Measurements from ENCODE around the gene PCDHA13.
"Not testable (repeated sequence)": the region's sequence is repeated elsewhere in the genome, so short reads cannot be mapped to it uniquely, and the experiment has no call there.

Gene PCDHA13, protein sequence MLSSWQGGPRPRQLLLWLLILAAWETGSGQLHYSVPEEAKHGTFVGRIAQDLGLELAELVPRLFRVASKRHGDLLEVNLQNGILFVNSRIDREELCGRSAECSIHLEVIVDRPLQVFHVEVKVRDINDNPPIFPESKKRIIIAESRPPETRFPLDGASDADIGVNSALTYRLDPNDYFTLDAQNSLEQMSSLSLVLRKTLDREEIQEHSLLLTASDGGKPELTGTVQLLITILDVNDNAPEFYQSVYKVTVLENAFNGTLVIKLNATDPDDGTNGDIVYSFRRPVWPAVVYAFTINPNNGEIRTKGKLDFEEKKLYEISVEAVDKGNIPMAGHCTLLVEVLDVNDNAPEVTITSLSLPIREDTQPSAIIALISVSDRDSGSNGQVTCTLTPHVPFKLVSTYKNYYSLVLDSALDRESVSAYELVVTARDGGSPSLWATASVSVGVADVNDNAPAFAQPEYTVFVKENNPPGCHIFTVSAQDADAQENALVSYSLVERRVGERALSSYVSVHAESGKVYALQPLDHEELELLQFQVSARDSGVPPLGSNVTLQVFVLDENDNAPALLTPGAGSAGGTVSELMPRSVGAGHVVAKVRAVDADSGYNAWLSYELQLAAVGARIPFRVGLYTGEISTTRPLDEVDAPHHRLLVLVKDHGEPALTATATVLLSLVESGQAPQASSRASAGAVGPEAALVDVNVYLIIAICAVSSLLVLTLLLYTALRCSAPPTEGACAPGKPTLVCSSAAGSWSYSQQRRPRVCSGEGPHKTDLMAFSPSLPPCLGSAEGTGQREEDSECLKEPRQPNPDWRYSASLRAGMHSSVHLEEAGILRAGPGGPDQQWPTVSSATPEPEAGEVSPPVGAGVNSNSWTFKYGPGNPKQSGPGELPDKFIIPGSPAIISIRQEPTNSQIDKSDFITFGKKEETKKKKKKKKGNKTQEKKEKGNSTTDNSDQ

DNA sequence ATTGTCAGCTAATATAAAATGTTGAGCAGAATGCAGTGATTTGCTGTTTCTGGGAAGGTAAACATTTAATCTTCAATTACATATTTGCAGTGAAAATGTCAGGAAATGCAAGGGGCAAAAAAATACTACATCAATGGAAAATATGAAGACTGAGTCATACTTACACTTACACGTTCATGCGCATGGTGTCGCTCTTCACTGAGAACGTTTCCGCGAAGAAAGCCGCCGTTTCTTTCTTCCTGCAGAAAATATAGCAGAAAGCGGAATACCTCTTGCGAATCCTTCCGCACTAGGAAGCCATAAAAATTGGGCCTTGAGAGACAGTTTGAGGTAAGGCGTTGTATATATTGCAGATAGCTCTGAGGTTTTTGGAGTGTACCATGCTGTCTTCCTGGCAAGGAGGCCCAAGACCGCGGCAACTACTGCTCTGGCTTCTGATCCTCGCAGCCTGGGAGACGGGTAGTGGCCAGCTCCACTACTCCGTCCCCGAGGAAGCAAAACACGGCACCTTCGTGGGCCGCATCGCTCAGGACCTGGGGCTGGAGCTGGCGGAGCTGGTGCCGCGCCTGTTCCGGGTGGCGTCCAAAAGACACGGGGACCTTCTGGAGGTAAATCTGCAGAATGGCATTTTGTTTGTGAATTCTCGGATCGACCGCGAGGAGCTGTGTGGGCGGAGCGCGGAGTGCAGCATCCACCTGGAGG lies at the start of gene PCDHA13:
PCDHA13 (plus strand) TSS at position 236 of the 702 bp plus-strand sequence; CDS start at position 381, 145 bp downstream.
- DNase-seq (ENCODE audit: low spot score), result no peak

DNA sequence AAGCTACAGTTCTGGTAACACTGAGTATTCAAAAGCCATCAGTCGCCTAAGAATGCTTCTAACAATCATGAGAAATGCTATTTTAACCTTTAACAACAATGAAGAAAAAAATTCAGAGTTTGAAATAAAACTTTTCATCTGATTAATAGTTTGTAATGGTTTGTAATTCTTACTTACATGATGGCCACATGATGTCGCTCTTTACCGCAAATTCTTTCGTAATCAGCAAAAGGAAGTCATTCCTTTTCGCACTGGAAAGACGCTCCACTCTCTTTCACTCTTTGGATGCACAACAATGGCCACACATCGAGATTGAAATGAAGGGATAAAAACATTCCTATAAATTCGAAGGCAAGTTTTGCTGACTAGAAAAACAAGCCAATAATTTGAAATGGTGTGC lies 47.9 kb upstream of the PCDHA13 start, which contains the start of gene PCDHA7:
PCDHA7 (plus strand) TSS at position 277 of the 400 bp plus-strand sequence; CDS start at position 392, 115 bp downstream.
- no peak for DNase-seq (ENCODE audit: low spot score)

DNA sequence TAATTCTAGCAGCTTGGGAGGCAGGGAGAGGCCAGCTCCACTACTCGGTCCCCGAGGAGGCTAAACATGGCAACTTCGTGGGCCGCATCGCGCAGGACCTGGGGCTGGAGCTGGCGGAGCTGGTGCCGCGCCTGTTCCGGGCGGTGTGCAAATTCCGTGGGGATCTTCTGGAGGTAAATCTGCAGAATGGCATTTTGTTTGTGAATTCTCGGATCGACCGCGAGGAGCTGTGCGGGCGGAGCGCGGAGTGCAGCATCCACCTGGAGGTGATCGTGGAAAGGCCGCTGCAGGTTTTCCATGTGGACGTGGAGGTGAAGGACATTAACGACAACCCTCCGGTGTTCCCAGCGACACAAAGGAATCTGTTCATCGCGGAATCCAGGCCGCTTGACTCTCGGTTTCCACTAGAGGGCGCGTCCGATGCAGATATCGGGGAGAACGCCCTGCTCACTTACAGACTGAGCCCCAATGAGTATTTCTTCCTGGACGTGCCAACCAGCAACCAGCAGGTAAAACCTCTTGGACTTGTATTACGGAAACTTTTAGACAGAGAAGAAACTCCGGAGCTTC lies 47.4 kb upstream of the PCDHA13 start:
- not testable (repeated sequence) for DNase-seq (ENCODE audit: low spot score)

DNA sequence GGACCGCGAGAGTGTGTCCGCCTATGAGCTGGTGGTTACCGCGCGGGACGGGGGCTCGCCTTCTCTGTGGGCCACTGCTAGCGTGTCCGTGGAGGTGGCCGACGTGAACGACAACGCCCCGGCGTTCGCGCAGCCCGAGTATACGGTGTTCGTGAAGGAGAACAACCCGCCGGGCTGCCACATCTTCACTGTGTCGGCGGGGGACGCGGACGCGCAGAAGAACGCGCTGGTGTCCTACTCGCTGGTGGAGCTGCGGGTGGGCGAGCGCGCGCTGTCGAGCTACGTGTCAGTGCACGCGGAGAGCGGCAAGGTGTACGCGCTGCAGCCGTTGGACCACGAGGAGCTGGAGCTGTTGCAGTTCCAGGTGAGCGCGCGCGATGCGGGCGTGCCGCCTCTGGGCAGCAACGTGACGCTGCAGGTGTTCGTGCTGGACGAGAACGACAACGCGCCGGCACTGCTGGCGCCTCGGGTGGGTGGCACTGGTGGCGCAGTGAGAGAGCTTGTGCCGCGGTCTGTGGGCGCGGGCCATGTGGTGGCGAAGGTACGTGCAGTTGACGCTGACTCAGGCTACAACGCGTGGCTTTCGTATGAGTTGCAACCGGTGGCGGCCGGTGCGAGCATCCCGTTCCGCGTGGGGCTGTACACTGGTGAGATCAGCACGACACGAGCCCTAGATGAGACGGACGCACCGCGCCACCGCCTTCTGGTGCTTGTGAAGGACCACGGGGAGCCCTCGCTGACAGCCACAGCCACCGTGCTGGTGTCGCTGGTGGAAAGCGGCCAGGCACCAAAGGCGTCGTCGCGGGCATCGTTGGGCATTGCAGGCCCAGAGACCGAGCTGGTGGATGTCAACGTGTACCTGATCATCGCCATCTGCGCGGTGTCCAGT lies 46.1 kb upstream of the PCDHA13 start:
- DNase-seq (ENCODE audit: low spot score), result no peak

DNA sequence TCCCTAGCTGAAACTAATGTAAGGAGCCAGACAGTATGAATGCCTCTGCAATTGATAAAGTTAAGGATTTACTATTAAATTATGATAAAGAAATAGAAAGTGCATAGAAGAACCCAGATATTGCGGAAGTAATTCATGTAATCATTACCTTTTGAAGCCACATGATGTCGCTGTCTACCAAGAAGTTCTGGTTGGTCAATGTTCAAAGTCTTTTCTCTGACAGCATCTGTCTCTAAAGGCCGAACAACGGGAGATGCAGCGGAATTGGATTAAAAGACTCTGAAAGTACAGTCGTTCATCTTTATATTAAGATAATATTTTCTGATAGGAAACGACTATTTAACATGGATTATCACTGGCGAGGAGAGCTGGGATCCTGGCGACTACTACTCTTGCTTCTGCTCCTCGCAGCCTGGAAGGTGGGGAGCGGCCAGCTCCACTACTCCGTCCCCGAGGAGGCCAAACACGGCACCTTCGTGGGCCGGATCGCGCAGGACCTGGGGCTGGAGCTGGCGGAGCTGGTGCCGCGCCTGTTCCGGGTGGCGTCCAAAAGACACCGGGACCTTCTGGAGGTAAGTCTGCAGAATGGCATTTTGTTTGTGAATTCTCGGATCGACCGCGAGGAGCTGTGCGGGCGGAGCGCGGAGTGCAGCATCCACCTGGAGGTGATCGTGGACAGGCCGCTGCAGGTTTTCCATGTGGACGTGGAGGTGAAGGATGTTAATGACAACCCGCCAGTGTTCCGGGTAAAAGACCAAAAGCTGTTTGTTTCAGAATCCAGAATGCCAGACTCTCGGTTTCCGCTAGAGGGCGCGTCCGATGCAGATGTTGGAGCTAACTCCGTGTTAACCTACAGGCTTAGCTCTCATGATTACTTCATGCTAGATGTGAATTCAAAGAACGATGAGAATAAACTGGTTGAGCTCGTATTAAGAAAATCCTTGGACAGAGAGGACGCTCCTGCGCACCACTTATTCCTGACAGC lies 40.7 kb upstream of the PCDHA13 start, which contains the start of gene PCDHA8:
PCDHA8 (plus strand) TSS at position 210 of the 985 bp plus-strand sequence; CDS start at position 345, 135 bp downstream.
- DNase-seq (ENCODE audit: low spot score), result peak; percentile 32

DNA sequence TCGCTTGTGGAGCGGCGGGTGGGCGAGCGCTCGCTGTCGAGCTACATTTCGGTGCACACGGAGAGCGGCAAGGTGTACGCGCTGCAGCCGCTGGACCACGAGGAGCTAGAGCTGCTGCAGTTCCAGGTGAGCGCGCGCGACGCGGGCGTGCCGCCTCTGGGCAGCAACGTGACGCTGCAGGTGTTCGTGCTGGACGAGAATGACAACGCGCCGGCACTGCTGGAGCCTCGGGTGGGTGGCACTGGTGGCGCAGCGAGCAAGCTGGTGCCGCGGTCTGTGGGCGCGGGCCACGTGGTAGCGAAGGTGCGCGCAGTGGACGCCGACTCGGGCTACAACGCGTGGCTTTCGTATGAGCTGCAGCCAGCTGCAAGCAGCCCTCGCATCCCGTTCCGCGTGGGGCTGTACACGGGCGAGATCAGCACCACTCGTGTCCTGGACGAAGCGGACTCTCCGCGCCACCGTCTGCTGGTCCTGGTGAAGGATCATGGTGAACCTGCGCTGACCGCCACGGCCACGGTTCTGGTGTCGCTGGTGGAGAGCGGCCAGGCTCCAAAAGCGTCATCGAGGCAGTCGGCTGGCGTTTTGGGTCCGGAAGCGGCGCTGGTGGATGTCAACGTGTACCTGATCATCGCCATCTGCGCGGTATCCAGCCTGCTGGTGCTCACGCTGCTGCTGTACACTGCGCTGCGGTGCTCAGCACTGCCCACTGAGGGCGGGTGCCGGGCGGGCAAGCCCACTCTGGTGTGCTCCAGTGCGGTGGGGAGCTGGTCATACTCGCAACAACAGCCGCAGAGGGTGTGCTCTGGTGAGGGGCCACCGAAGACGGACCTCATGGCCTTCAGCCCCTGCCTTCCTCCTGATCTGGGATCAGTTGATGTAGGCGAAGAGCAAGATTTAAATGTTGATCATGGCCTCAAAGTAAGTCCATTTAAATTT lies 38.9 kb upstream of the PCDHA13 start:
- DNase-seq (ENCODE audit: low spot score), result no peak

DNA sequence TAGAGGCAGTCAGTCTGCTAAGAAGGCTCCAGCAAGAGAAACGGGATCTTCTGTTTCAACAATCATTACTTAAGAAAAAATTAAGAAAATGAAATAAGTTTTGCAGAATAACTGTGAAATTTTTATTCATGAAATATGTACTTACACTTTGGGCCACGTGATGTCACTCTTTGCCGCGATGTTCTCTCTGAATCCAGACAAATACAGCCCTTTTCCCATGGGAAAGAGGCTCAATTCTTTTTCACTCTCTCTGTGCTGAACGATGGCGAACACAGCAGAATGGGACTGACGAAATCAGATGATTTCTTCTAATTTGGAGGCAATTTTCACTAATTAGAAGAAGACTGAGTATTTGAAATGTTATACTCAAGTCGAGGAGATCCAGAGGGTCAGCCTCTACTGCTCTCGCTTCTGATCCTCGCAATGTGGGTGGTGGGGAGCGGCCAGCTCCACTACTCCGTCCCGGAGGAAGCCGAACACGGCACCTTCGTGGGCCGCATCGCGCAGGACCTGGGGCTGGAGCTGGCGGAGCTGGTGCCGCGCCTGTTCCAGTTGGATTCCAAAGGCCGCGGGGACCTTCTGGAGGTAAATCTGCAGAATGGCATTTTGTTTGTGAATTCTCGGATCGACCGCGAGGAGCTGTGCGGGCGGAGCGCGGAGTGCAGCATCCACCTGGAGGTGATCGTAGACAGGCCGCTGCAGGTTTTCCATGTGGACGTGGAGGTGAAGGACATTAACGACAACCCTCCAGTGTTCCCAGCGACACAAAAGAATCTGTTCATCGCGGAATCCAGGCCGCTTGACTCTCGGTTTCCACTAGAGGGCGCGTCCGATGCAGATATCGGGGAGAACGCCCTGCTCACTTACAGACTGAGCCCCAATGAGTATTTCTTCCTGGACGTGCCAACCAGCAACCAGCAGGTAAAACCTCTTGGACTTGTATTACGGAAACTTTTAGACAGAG lies 33.5 kb upstream of the PCDHA13 start, which contains the start of gene PCDHA9:
PCDHA9 (plus strand) TSS at position 244 of the 964 bp plus-strand sequence; CDS start at position 358, 114 bp downstream.
- not testable (repeated sequence) for DNase-seq (ENCODE audit: low spot score)

DNA sequence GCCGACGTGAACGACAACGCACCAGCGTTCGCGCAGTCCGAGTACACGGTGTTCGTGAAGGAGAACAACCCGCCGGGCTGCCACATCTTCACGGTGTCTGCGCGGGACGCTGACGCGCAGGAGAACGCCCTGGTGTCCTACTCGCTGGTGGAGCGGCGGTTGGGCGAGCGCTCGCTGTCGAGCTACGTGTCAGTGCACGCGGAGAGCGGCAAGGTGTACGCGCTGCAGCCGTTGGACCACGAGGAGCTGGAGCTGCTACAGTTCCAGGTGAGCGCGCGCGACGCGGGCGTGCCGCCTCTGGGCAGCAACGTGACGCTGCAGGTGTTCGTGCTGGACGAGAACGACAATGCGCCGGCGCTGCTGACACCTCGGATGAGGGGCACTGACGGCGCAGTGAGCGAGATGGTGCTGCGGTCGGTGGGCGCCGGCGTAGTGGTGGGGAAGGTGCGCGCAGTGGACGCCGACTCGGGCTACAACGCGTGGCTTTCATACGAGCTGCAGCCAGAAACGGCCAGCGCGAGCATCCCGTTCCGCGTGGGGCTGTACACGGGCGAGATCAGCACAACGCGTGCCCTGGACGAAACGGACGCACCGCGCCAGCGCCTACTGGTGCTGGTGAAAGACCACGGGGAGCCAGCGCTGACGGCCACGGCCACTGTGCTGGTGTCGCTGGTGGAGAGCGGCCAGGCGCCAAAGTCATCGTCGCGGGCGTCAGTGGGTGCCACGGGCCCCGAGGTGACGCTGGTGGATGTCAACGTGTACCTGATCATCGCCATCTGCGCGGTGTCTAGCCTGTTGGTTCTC lies 31.9 kb upstream of the PCDHA13 start:
- DNase-seq (ENCODE audit: low spot score), result not testable (repeated sequence)

DNA sequence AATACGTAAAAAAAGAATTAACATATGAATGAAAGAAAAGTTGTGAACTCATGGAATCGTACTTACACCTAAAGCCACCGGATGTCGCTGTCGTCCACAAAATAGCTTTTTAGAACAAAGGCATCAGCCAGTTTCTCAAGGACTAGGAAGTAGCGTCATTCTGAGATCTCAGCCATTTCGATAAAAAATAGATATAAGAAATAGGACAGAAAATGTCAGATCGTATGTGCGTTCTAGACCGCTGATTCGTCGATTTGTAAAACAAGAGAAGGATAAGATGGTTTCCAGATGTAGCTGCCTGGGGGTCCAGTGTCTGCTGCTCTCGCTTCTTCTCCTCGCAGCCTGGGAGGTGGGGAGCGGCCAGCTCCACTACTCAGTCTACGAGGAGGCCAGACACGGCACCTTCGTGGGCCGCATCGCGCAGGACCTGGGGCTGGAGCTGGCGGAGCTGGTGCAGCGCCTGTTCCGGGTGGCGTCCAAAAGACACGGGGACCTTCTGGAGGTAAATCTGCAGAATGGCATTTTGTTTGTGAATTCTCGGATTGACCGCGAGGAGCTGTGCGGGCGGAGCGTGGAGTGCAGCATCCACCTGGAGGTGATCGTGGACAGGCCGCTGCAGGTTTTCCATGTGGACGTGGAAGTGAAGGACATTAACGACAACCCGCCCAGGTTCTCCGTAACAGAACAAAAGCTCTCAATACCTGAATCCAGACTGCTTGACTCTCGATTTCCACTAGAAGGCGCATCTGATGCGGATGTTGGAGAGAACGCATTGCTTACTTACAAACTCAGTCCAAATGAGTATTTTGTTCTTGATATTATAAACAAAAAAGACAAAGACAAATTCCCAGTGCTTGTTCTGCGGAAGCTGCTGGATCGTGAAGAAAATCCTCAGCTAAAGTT lies 25.9 kb upstream of the PCDHA13 start, which contains the start of gene PCDHA10:
PCDHA10 (plus strand) TSS at position 126 of the 903 bp plus-strand sequence; CDS start at position 278, 152 bp downstream.
- DNase-seq (ENCODE audit: low spot score), result no peak

DNA sequence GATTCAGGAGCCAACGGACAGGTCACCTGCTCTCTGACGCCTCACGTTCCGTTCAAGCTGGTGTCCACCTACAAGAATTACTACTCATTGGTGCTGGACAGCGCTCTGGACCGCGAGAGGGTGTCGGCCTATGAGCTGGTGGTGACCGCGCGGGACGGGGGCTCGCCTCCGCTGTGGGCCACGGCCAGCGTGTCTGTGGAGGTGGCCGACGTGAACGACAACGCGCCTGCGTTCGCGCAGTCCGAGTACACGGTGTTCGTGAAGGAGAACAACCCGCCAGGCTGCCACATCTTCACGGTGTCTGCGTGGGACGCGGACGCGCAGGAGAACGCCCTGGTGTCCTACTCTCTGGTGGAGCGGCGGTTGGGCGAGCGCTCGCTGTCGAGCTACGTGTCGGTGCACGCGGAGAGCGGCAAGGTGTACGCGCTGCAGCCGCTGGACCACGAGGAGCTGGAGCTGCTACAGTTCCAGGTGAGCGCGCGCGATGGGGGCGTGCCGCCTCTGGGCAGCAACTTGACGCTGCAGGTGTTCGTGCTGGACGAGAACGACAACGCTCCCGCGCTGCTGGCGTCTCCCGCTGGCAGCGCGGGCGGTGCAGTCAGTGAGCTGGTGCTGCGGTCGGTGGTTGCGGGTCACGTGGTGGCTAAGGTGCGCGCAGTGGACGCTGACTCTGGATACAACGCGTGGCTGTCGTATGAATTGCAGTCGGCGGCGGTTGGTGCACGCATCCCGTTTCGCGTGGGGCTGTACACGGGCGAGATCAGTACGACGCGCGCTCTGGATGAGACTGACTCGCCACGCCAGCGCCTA lies 24.5 kb upstream of the PCDHA13 start:
- DNase-seq (ENCODE audit: low spot score), result no peak

DNA sequence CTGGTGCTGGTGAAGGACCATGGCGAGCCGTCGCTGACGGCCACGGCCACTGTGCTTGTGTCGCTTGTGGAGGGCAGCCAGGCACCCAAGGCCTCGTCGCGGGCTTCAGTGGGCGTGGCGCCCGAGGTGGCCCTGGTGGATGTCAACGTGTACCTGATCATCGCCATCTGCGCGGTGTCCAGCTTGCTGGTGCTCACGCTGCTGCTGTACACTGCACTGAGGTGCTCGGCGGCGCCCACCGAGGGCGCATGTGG lies 24.0 kb upstream of the PCDHA13 start:
- DNase-seq (ENCODE audit: low spot score), result no peak

DNA sequence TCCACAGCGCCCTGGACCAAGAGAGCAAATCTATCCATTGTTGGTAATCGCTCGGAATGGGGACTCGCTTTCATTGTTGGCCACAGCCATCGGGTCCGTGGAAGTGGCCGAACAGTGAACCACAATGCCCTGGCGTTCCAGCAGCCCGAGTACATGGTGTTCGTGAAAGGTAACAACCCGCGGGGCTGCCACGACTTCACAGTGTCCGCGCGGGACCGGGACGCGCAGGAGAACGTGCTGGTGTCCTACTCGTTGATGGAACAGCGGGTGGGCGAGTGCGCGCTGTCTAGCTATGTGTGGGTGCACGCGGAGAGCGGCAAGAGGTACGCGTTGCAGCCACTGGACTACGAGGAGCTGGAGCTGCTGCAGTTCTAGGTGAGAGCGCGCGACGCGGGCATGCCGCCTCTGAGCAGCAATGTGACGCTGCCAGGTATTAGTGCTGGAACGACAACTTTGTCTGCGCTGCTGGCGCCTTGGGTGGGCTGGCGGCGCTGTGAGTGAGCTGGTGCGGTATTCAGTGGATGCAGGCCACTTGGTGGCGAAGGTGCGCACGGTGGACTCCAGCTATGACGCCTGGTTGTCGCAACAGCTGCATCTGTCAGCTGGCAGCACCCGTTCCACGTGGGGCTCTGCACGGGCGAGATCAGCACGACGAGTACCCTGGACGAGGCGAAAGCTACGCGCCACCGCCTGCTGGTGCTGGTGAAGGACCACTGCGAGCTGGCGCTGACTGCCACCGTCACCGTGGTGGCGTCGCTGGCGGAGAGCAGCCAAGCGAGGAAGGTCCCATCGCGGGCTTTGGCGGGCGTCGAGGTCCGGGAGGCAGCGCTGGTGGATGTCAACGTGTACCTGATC lies 19.3 kb upstream of the PCDHA13 start:
- DNase-seq (ENCODE audit: low spot score), result no peak
